K562 (cell line): ENCODE measurements around the gene RPTOR. TPM values are rescaled to one million over a fixed set of nuclear protein-coding genes. Genes with fewer than 3 reads are reported as not detected.

ENCODE experiments used
- ATAC-seq: fragments of 200-7000 bp; cut with Tn5 transposase; 3 replicates; pipeline ENCODE4 v1.9.1; 2020; ENCODE audit warnings: moderate library complexity
- BruUV-seq: library from RNA; stranded (reverse); fragments of 400-500 nt; replicated peaks from 2 replicates; lab custom pipeline; 2021; lab: Mats Ljungman, UMichigan
- CTCF ChIA-PET: fragments of 300-600 bp; formaldehyde crosslinking; extraction: SDS; loops from one replicate; lab custom pipeline; 2021; ENCODE audit warnings: low intra/inter-chr PET ratio; lab: Yijun Ruan, JAX
- POLR2A ChIA-PET: fragments of 300-600, 350-650 bp; sonication (Branson Sonifier 250); formaldehyde crosslinking; extraction: SDS; loops from one replicate; lab custom pipeline; 2021; ENCODE audit warnings: antibody characterized with exemption, inconsistent platforms; lab: Yijun Ruan, JAX
- DNase-seq, 4 experiments: peaks; one replicate each; pipeline versions ENCODE4 v3.0.0 to v3.0.0-alpha.2; 2011 to 2018; ENCODE audit warnings: low spot score in 3 of 4, mixed read lengths in 3 of 4; ENCODE audit errors: extremely low read depth in 1 of 4
- FAIRE-seq: peaks from 2 replicates; lab custom pipeline; 2011; peaks lifted over from hg19 to GRCh38; lab: Jason Lieb, UNC
- H2AFZ ChIP-seq: 2 replicates; pipeline ENCODE4 v1.6.0; 2011; ENCODE audit warnings: low read depth, low read length, control low read depth, inconsistent platforms
- H3K27ac ChIP-seq: fragments of 200-600 bp; 3 replicates; pipeline ENCODE4 v1.8.0; 2011; ENCODE audit warnings: low read depth, mild to moderate bottlenecking, control low read depth, inconsistent platforms, low read length, moderate library complexity, mixed read lengths; ENCODE audit errors: extremely low read depth
- H3K27me3 ChIP-seq, 2 experiments: fragments of 300-600 bp in 1 of 2; 2 replicates in 1 of 2; 3 replicates in 1 of 2; pipeline versions ENCODE4 v1.6.0 to v1.8.0; 2011; ENCODE audit warnings: inconsistent platforms in 2 of 2, low read length in 2 of 2, mild to moderate bottlenecking in 1 of 2, mixed read lengths in 1 of 2, moderate library complexity in 1 of 2; ENCODE audit not compliant: control insufficient read depth in 2 of 2, insufficient read depth in 2 of 2
- H3K36me3 ChIP-seq: fragments of 300-600 bp; 3 replicates; pipeline ENCODE4 v1.8.0; 2011; ENCODE audit warnings: mild to moderate bottlenecking, low read length, inconsistent platforms; ENCODE audit not compliant: control insufficient read depth, insufficient read depth
- H3K4me1 ChIP-seq, 2 experiments: fragments of 200-600 bp in 1 of 2; replicated peaks in 1 of 2; 2 replicates in 1 of 2; 3 replicates in 1 of 2; pipeline versions ENCODE4 v1.5.1 to v1.8.0; 2011; ENCODE audit warnings: inconsistent platforms in 2 of 2, low read length in 2 of 2, mild to moderate bottlenecking in 1 of 2, mixed read lengths in 1 of 2, moderate library complexity in 1 of 2; ENCODE audit not compliant: control insufficient read depth in 2 of 2, insufficient read depth in 2 of 2
- H3K4me2 ChIP-seq: 2 replicates; pipeline ENCODE4 v1.6.1; 2011; ENCODE audit warnings: low read length, control low read depth, inconsistent platforms, mixed read lengths; ENCODE audit not compliant: insufficient read depth
- H3K4me3 ChIP-seq: fragments of 200-600 bp; sonication (generic), shearing (Covaris generic); 2 replicates; pipeline ENCODE4 v1.5.1; 2016; ENCODE audit warnings: control low read depth, inconsistent platforms
- H3K79me2 ChIP-seq: fragments of 200-600 bp; 3 replicates; pipeline ENCODE4 v1.8.0; 2011; ENCODE audit warnings: low read length, inconsistent platforms; ENCODE audit not compliant: control insufficient read depth, insufficient read depth
- H3K9ac ChIP-seq, 2 experiments: 2 replicates each; pipeline versions ENCODE4 v1.6.0 to v1.6.1; 2011; ENCODE audit warnings: low read depth in 2 of 2, low read length in 2 of 2, control low read depth in 1 of 2, inconsistent platforms in 1 of 2, mild to moderate bottlenecking in 1 of 2, mixed read lengths in 1 of 2; ENCODE audit not compliant: insufficient read depth in 1 of 2
- H3K9me1 ChIP-seq: one replicate; pipeline ENCODE4 v1.6.0; 2011; ENCODE audit warnings: inconsistent platforms, mild to moderate bottlenecking, low read length, moderate library complexity; ENCODE audit not compliant: control insufficient read depth, insufficient read depth
- H3K9me3 ChIP-seq: replicated peaks from 2 replicates; pipeline ENCODE4 v1.5.1; 2011; ENCODE audit warnings: low read depth, low read length, inconsistent platforms; ENCODE audit not compliant: control insufficient read depth, insufficient read depth
- H4K20me1 ChIP-seq: replicated peaks from 2 replicates; pipeline ENCODE4 v1.6.1; 2011; ENCODE audit warnings: low read length, inconsistent platforms, mixed read lengths; ENCODE audit not compliant: control insufficient read depth, insufficient read depth
- ATF7 ChIP-seq: fragments of 450-650 bp; IDR thresholded peaks from 2 replicates; pipeline ENCODE4 v1.7.1; 2014; ENCODE audit warnings: mild to moderate bottlenecking, moderate library complexity
- CTCF ChIP-seq, 3 experiments: IDR thresholded peaks in 2 of 3; conservative IDR thresholded peaks in 1 of 3; 2 replicates each; pipeline ENCODE4 v1.5.1; 2011 to 2012; ENCODE audit warnings: low read length in 3 of 3, mild to moderate bottlenecking in 3 of 3, control low read depth in 2 of 3, improper control_type of control experiment in 1 of 3, inconsistent platforms in 1 of 3, low read depth in 1 of 3, mixed read lengths in 1 of 3, moderate library complexity in 1 of 3; ENCODE audit not compliant: insufficient read depth in 2 of 3
- WGBS: fragments of 100-300 bp; shearing (Covaris generic); methylation state at CpG from one replicate; pipeline ENCODE4 v1.1.6; 2016; ENCODE audit warnings: low coverage, mixed read lengths; ENCODE audit not compliant: insufficient coverage; ENCODE audit errors: missing lambda C conversion rate; 5-methylcytosine and 5-hydroxymethylcytosine counted together
- in situ Hi-C: fragments of 300-500 bp; cut with MboI; formaldehyde crosslinking; loops from 4 replicates; pipeline ENCODE4 v1.15.0; 2018; ENCODE audit warnings: inconsistent platforms, mixed read lengths
- intact Hi-C: fragments of 100-400 bp; cut with micrococcal nuclease; formaldehyde crosslinking; loops from 2 replicates; pipeline ENCODE4 v1.14.2; 2022
- polyA plus RNA-seq, 8 experiments: library from polyadenylated mRNA; depleted of rRNA in 4 of 8; stranded (reverse) in 5 of 8; unstranded in 3 of 8; fragments of >200 nt; fragmentation: Nextera tagmentation in 2 of 8; fragmentation: Illumina TruSeq in 1 of 8; extraction: Ambion mirVana in 2 of 8; extraction: Trizol in 1 of 8; gene quantifications; 2 replicates each; pipeline versions ENCODE4 v1.2.1 to v1.2.3, GENCODE V29; 2011 to 2014; ENCODE audit warnings: inconsistent platforms in 1 of 8, missing spikeins in 1 of 8
- total RNA-seq, 7 experiments: library from RNA; depleted of rRNA in 6 of 7; stranded (reverse); fragments of >200 nt in 6 of 7; fragmentation: Illumina TruSeq in 2 of 7; extraction: Trizol in 2 of 7; gene quantifications; 2 replicates each; pipeline versions ENCODE4 v1.2.1 to v1.2.3, GENCODE V29; 2011 to 2021; ENCODE audit warnings: low replicate concordance in 1 of 7
- TF ChIP-seq, protein P1 (sequence below): sonication (generic); formaldehyde crosslinking; IDR thresholded peaks from 2 replicates; pipeline ENCODE4 v1.8.1; 2023; ENCODE audit warnings: mild to moderate bottlenecking, missing genetic modification reagents

The RPTOR gene
- total and polyA plus RNA-seq, 9 of the 15 experiments (the other 6 are each of a cell fraction or from before 2014, with no cell fraction given) = 0.24 to 54.1 (median 10.2) TPM

DNA sequence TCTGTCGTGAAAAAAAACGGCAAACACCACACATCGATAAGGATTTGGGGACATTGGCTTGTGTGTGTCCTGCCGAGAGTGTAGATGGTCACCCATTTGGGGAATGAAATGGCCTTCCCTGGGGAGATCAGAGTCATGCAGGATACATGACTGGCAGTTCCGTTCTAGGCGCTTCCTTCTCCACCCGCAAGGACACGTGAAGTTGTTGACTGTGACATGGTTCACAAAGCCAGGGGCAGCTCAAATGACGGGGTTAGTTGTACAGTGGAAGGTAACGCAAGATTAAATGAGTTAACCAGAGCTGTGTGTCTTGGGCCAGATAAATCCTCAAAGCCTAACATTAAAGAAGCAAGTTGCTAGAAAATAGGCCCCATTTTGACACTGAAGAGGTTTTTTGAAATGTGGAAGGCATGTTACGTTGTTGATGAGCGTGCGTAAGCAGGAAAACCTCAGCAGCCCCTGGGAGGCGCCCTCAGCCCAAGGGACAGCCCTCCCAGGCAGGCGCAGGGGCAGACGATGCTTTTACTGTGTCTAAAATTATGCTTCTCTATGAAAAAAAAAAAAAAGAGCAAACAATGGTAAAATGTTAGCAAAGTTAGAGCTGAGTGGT is 411.1 kb downstream of the RPTOR start:
- intact Hi-C loops = no loop called here

More for the DNA sequence above, 411.1 kb downstream of the RPTOR start:
- H3K4me3 ChIP-seq = no peak overlapping the region
- no peaks in the 10 kb centered on the region for H3K9me1 ChIP-seq
- TF ChIP-seq, protein P1, sequence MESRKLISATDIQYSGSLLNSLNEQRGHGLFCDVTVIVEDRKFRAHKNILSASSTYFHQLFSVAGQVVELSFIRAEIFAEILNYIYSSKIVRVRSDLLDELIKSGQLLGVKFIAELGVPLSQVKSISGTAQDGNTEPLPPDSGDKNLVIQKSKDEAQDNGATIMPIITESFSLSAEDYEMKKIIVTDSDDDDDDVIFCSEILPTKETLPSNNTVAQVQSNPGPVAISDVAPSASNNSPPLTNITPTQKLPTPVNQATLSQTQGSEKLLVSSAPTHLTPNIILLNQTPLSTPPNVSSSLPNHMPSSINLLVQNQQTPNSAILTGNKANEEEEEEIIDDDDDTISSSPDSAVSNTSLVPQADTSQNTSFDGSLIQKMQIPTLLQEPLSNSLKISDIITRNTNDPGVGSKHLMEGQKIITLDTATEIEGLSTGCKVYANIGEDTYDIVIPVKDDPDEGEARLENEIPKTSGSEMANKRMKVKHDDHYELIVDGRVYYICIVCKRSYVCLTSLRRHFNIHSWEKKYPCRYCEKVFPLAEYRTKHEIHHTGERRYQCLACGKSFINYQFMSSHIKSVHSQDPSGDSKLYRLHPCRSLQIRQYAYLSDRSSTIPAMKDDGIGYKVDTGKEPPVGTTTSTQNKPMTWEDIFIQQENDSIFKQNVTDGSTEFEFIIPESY (CRISPR knock-in tag) = 0 out of 2 replicates have a peak, but pooled peaks have one; percentile 19
- no peak for TF ChIP-seq ATF7
- TF ChIP-seq CTCF (IDR thresholded peaks at IDR 0.05 in 2 of 3, conservative IDR thresholded peaks at IDR 0.05 in 1 of 3; ENCODE audit: insufficient read depth in 2 of 3, low read depth in 1 of 3, low read length in 3 of 3) = peak; percentile 8 to 18 (median 13); a peak in 1 of 6 replicates
- TF ChIP-seq, all 486 proteins: peak for 2
- H4K20me1 ChIP-seq = no peaks in the 10 kb centered on the region
- ChIA-PET POLR2A (no interaction called here), CTCF (interaction anchor here (0.6 kb wide), 1 partner anchor 146 kb away, joined by 3 read pairs; no protein-coding TSS in a partner anchor)
- no peak overlapping the region for H3K4me2 ChIP-seq
- H3K9ac ChIP-seq = no peak overlapping the region
- no peak overlapping the region for H2AFZ ChIP-seq
- 87% methylated on average over 15 of the region's 16 CpGs for WGBS
- ATAC-seq (peak; percentile 44; the same call in 1 of the 3 replicates), FAIRE-seq (no peak), DNase-seq (no peak)
- H3K79me2 ChIP-seq = no peaks in the 10 kb centered on the region
- H3K27ac ChIP-seq = no peak overlapping the region
- no TSS peak for BruUV-seq
- in situ Hi-C loops = no loop called here
- peaks cover 0 to 24% of the 10 kb centered on the region in 2 experiments; a peak in 2 of 5 replicates for H3K4me1 ChIP-seq
- H3K9me3 ChIP-seq = no peaks in the 10 kb centered on the region
- H3K27me3 ChIP-seq = no peaks in the 10 kb centered on the region
- peaks cover 12% of the 10 kb centered on the region; the same call in 1 of the 3 replicates for H3K36me3 ChIP-seq
